Fibroblast of pulmonary artery (primary cell): Measurements from ENCODE around the gene TPX2.

ENCODE experiments used
- DNase-seq: peaks from one replicate; pipeline ENCODE4 v3.0.0-alpha.2; 2010; ENCODE audit warnings: low read depth
- H3K4me3 ChIP-seq: replicated peaks from 2 replicates; pipeline ENCODE4 v1.5.1; 2011; ENCODE audit warnings: low read depth, mild to moderate bottlenecking, control low read depth, low read length, moderate library complexity
- CTCF ChIP-seq: IDR thresholded peaks from 2 replicates; pipeline ENCODE4 v1.5.1; 2011; ENCODE audit warnings: mild to moderate bottlenecking, control low read depth, low read length, inconsistent platforms; ENCODE audit errors: missing control alignments

The TPX2 gene

GRCh38 chr20:31816221-31816620, 77.1 kb downstream of the TPX2 start:
- DNase-seq: no peak
- no peak overlapping the region for H3K4me3 ChIP-seq
- no peak for TF ChIP-seq CTCF

GRCh38 chr20:31817461-31817860, 78.4 kb downstream of the TPX2 start:
- TF ChIP-seq CTCF: no peak
- no peak for DNase-seq
- no peak overlapping the region for H3K4me3 ChIP-seq

GRCh38 chr20:31818376-31818908, 79.4 kb downstream of the TPX2 start:
- no peak for TF ChIP-seq CTCF
- no peak for DNase-seq

GRCh38 chr20:31819083-31819784, 80.1 kb downstream of the TPX2 start, which contains the start of gene MYLK2:
Gene MYLK2, plus strand, starts transcription at chr20:31819356. Its CDS starts 225 bp downstream, at chr20:31819581.
- no peak within 1 kb of the TSS for H3K4me3 ChIP-seq
- TF ChIP-seq CTCF: no peak
- DNase-seq: no peak

More at GRCh38 chr20:31818376-31818908, 79.4 kb downstream of the TPX2 start:
- H3K4me3 ChIP-seq: no peak overlapping the region

GRCh38 chr20:31820228-31820627, 81.1 kb downstream of the TPX2 start:
- no peak for TF ChIP-seq CTCF
- H3K4me3 ChIP-seq: no peak overlapping the region
- DNase-seq: no peak

GRCh38 chr20:31821427-31821826, 82.3 kb downstream of the TPX2 start:
- no peak for DNase-seq
- no peak for TF ChIP-seq CTCF
- no peak overlapping the region for H3K4me3 ChIP-seq
